Upper lobe of left lung (tissue), 6 donors: ENCODE measurements around the gene CD58. TPM values are rescaled to one million over a fixed set of nuclear protein-coding genes. Genes with fewer than 3 reads are reported as not detected.
A peak's percentile ranks its signal among the peaks of the same experiment; 100 is the strongest.

Source experiments
- ATAC-seq, 2 donors: fragments of 200-7000 bp; cut with Tn5 transposase; one replicate each; pipeline ENCODE4 v1.9.1; 2022; ENCODE audit warnings: mild to moderate bottlenecking in 2 of 2, moderate library complexity in 2 of 2; ENCODE audit not compliant: low FRiP score in 2 of 2
- DNase-seq, 2 donors: peaks; one replicate each; pipeline ENCODE4 v3.0.0-alpha.2; 2019 to 2020
- H3K27ac ChIP-seq, 4 donors: fragments of 200-600 bp; sonication (generic); one replicate each; pipeline ENCODE4 v1.5.1; 2016 to 2019
- H3K27me3 ChIP-seq, 4 donors: fragments of 200-600 bp; sonication (generic); one replicate each; pipeline ENCODE4 v1.5.1; 2017 to 2019
- H3K36me3 ChIP-seq, 4 donors: fragments of 200-600 bp; sonication (generic); one replicate each; pipeline ENCODE4 v1.5.1; 2016 to 2019
- H3K4me1 ChIP-seq, 4 donors: fragments of 200-600 bp; sonication (generic); one replicate each; pipeline ENCODE4 v1.5.1; 2018 to 2019
- H3K4me3 ChIP-seq, 4 donors: fragments of 200-600 bp; sonication (generic); one replicate each; pipeline ENCODE4 v1.5.1; 2017 to 2019; ENCODE audit warnings: mild to moderate bottlenecking in 2 of 4, moderate library complexity in 1 of 4
- H3K9me3 ChIP-seq, 4 donors: fragments of 200-600 bp; sonication (generic); one replicate each; pipeline ENCODE4 v1.5.1; 2018 to 2019
- EP300 ChIP-seq, 4 donors: sonication (generic); formaldehyde crosslinking; IDR thresholded peaks; one replicate each; pipeline ENCODE4 v1.5.1; 2017; ENCODE audit warnings: antibody characterized with exemption in 4 of 4, control low read depth in 2 of 4
- POLR2A ChIP-seq, 4 donors: fragments of 450-650 bp; IDR thresholded peaks; one replicate each; pipeline ENCODE4 v1.5.1; 2016 to 2017; ENCODE audit warnings: antibody characterized with exemption in 4 of 4, mild to moderate bottlenecking in 2 of 4
- POLR2AphosphoS5 ChIP-seq, 2 donors: sonication (generic); formaldehyde crosslinking; IDR thresholded peaks; one replicate each; pipeline ENCODE4 v1.5.1; 2017; ENCODE audit warnings: antibody characterized with exemption in 2 of 2
- WGBS, 2 donors: methylation state at CpG; one replicate each; pipeline ENCODE4 v1.1.5; 2017 to 2018; 5-methylcytosine and 5-hydroxymethylcytosine counted together
- total RNA-seq, 6 donors: library from RNA; depleted of rRNA in 4 of 6; stranded (reverse); fragments of >200 nt in 4 of 6; gene quantifications; one replicate each; pipeline versions ENCODE4 v1.1.0 to v1.2.1, GENCODE V29; 2016 to 2021
- TF ChIP-seq, protein P1 (sequence below), 6 experiments: fragments of 450-650 bp in 4 of 6; fragments of 200-600 bp in 2 of 6; sonication (generic) in 2 of 6; IDR thresholded peaks; one replicate each; pipeline ENCODE4 v1.5.1; 2016 to 2019; ENCODE audit warnings: antibody characterized with exemption in 6 of 6
- donor health status: DM: no; HTN: no; CAD: no; lungs with moderate emphysema.
- donor health status: DM: no; HTN: yes; CAD: no; lungs with severe emphysema.

The CD58 gene
- total RNA-seq, 6 donors from 2014 or later: 17.8 to 52.0 (median 32.4) TPM

DNA sequence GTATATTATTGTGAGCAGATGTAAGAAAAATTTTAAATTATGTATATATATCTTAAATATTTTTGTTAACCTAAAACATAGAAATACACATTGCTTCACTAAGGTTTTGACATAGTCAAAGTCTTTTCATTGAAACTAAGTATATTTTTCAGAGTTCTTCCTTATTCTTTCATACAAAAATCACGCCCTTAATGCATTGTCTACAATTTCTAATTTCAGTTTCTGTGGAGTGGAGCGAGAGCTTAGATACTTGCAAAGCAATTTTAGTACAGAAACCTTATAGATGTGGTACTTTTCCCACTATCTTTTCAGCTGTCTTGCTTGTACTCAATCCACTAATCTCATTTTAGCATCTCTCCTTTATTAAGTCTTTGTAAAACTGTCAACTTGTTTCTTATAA, 63.2 kb downstream of the CD58 start:
- DNase-seq (no peak), ATAC-seq (no peak)
- Histone ChIP-seq H3K9me3 (no peaks in the 10 kb centered on the region), H3K4me3 (no peak overlapping the region), H3K36me3 (peaks cover 0 to 2% (median 0%) of the 10 kb centered on the region in 4 donors), H3K4me1 (peaks cover 14 to 38% (median 17%) of the 10 kb centered on the region in 4 donors), H3K27ac (no peak overlapping the region), H3K27me3 (no peaks in the 10 kb centered on the region)
- TF ChIP-seq POLR2AphosphoS5 (IDR thresholded peaks at IDR 0.05) (no peak), EP300 (IDR thresholded peaks at IDR 0.05) (no peak), POLR2A (IDR thresholded peaks at IDR 0.05) (no peak)
- TF ChIP-seq, protein P1, sequence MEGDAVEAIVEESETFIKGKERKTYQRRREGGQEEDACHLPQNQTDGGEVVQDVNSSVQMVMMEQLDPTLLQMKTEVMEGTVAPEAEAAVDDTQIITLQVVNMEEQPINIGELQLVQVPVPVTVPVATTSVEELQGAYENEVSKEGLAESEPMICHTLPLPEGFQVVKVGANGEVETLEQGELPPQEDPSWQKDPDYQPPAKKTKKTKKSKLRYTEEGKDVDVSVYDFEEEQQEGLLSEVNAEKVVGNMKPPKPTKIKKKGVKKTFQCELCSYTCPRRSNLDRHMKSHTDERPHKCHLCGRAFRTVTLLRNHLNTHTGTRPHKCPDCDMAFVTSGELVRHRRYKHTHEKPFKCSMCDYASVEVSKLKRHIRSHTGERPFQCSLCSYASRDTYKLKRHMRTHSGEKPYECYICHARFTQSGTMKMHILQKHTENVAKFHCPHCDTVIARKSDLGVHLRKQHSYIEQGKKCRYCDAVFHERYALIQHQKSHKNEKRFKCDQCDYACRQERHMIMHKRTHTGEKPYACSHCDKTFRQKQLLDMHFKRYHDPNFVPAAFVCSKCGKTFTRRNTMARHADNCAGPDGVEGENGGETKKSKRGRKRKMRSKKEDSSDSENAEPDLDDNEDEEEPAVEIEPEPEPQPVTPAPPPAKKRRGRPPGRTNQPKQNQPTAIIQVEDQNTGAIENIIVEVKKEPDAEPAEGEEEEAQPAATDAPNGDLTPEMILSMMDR (IDR thresholded peaks at IDR 0.05): no peak
- WGBS, 2 donors: 75 to 87% methylated on average over 2 of the region's 2 CpGs

- ATAC-seq (no peak), DNase-seq (no peak)
- H3K27ac ChIP-seq: no peak overlapping the region
- peaks cover 14 to 38% (median 17%) of the 10 kb centered on the region in 4 donors for H3K4me1 ChIP-seq
- H3K4me3 ChIP-seq: no peak overlapping the region
- TF ChIP-seq POLR2A (IDR thresholded peaks at IDR 0.05) (no peak), POLR2AphosphoS5 (IDR thresholded peaks at IDR 0.05) (no peak), EP300 (IDR thresholded peaks at IDR 0.05) (no peak)
- TF ChIP-seq, protein P1 (IDR thresholded peaks at IDR 0.05): no peak
- 88 to 92% methylated on average over 7 of the region's 7 CpGs for WGBS, 2 donors
- H3K36me3 ChIP-seq: peaks cover 0 to 2% (median 0%) of the 10 kb centered on the region in 4 donors
- H3K9me3 ChIP-seq: no peaks in the 10 kb centered on the region
- no peaks in the 10 kb centered on the region for H3K27me3 ChIP-seq
These were observed 64.5 kb downstream of the CD58 start for GRCh38 chr1:116506132-116507004.

GRCh38 chr1:116504308-116505156, 66.3 kb downstream of the CD58 start:
- Histone ChIP-seq H3K36me3 (peaks cover 0 to 2% (median 0%) of the 10 kb centered on the region in 4 donors), H3K4me3 (no peak overlapping the region), H3K9me3 (no peaks in the 10 kb centered on the region), H3K4me1 (peaks cover 14 to 38% (median 16%) of the 10 kb centered on the region in 4 donors), H3K27me3 (no peaks in the 10 kb centered on the region), H3K27ac (peak overlapping the region; percentile 71 to 87 (median 82))
- WGBS, 2 donors: 54 to 82% methylated on average over 8 of the region's 8 CpGs
- peak in 1 of 4 donors; percentile 53 for TF ChIP-seq POLR2A (IDR thresholded peaks at IDR 0.05)
- peak; percentile 62 to 78 for TF ChIP-seq POLR2AphosphoS5 (IDR thresholded peaks at IDR 0.05)
- TF ChIP-seq, protein P1 (IDR thresholded peaks at IDR 0.05): no peak
- TF ChIP-seq EP300 (IDR thresholded peaks at IDR 0.05): peak in 2 of 4 donors; percentile 60 to 66
- ATAC-seq: peak; percentile 92 to 94
- DNase-seq: peak in 1 of 2 donors; percentile 92

DNA sequence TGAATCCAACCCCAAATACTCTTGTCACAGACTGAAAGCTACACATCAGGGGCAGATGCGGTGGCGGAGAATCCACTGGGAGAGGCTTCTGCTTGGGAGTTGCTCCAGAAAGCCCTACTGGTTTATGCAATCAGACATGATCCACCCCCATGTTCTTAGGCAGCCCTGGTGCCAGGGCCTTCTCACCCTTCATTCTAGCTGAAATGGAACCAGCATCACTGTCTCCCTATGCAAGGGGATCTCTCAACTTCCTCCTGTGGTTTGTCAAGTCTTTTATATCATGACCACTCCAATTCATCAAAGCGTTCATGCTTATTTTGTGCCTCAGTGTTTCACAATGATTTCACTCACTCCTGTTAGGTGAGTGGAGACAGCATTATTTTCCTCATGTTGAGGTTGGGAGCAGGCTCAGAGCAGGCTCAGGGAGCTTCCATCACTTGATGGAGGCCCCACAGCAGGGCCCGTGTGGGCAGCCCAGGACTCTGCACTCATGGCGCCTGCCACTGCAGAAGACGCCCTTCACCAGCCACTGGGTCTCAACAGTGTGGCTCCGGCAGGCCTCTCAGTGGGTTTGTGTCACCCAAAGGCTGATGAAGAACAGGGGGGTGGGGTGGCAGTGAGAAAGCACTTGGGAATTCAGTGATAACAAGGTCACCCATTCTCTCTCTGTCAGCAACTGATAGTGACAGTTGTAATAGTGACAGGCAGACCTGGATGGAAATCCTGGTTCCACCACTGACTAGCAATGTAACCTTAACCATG, 67.1 kb downstream of the CD58 start:
- TF ChIP-seq POLR2A (IDR thresholded peaks at IDR 0.05) (no peak), EP300 (IDR thresholded peaks at IDR 0.05) (no peak)
- WGBS, 2 donors: 70 to 81% methylated on average over 4 to 7 of the region's 7 CpGs
- DNase-seq (peak in 1 of 2 donors; percentile 38), ATAC-seq (peak; percentile 20 to 25)
- Histone ChIP-seq H3K36me3 (peaks cover 0 to 2% (median 0%) of the 10 kb centered on the region in 4 donors), H3K4me1 (peaks cover 12 to 38% (median 18%) of the 10 kb centered on the region in 4 donors), H3K27ac (peak overlapping the region; percentile 67 to 87 (median 82)), H3K27me3 (no peaks in the 10 kb centered on the region), H3K4me3 (no peak overlapping the region), H3K9me3 (no peaks in the 10 kb centered on the region)
